ENCODE results near the gene CEACAM1. TPM values are rescaled to one million over a fixed set of nuclear protein-coding genes. Genes with fewer than 3 reads are reported as not detected.

CEACAM1 gene
- total and polyA plus RNA-seq, 2 of the 13 experiments (the other 11 are each of a cell fraction or from before 2014, with no cell fraction given): 13.5 to 332 TPM

DNA sequence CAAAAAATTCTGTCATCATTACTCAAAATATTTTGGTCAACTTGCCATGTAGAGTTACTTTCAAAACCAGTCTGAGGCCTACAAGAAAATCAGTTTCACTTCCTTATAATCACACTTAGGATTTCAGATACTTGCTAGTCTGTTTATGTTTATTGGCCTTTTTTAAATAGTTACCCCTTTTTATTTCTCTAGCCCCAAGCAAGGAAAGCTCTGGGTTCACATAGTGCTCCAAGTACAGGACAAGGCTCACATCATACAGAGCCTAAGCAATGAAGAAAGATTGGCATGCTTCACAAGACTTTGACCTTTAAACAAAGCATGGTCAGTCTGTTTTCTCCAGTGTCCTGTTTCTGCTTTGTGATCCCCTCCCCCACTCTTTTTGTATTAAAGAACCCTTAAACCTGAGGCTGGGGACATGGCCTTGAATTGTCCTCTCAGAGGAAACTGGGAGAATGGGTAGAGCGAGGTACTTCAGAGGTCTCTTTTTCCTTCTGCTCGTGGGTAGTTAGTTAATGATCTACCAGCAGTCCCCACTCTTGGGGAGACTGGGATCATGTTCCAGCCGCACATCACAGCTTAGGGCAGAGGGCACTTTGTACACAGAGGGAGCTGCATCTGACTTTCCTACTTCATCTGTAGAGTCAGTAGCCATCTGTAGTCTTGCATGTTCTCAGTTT is 30.7 kb downstream of the CEACAM1 start (continued):
- TF ChIP-seq, protein P1, sequence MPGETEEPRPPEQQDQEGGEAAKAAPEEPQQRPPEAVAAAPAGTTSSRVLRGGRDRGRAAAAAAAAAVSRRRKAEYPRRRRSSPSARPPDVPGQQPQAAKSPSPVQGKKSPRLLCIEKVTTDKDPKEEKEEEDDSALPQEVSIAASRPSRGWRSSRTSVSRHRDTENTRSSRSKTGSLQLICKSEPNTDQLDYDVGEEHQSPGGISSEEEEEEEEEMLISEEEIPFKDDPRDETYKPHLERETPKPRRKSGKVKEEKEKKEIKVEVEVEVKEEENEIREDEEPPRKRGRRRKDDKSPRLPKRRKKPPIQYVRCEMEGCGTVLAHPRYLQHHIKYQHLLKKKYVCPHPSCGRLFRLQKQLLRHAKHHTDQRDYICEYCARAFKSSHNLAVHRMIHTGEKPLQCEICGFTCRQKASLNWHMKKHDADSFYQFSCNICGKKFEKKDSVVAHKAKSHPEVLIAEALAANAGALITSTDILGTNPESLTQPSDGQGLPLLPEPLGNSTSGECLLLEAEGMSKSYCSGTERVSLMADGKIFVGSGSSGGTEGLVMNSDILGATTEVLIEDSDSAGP (CRISPR knock-in tag; IDR thresholded peaks at IDR 0.05; ENCODE audit: borderline replicate concordance): no peak
- TF ChIP-seq, protein P2, sequence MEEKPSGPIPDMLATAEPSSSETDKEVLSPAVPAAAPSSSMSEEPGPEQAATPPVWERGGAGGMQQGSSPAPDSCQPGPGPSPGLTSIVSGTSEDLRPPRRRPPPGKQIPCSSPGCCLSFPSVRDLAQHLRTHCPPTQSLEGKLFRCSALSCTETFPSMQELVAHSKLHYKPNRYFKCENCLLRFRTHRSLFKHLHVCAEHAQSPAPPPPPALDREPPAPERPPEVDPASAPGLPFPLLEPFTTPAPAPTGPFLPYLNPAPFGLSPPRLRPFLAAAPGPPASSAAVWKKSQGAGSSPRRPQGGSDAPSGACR (CRISPR knock-in tag; IDR thresholded peaks at IDR 0.05): no peak
- TF ChIP-seq HOXA9 (CRISPR knock-in tag; IDR thresholded peaks at IDR 0.05; ENCODE audit: borderline replicate concordance): no peak
- TF ChIP-seq, protein P3, sequence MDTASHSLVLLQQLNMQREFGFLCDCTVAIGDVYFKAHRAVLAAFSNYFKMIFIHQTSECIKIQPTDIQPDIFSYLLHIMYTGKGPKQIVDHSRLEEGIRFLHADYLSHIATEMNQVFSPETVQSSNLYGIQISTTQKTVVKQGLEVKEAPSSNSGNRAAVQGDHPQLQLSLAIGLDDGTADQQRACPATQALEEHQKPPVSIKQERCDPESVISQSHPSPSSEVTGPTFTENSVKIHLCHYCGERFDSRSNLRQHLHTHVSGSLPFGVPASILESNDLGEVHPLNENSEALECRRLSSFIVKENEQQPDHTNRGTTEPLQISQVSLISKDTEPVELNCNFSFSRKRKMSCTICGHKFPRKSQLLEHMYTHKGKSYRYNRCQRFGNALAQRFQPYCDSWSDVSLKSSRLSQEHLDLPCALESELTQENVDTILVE (CRISPR knock-in tag; IDR thresholded peaks at IDR 0.05): peak; percentile 64; the same call in 1 of the 2 replicates
- no peak for TF ChIP-seq ZKSCAN1 (IDR thresholded peaks at IDR 0.05; ENCODE audit: low read length)
- TF ChIP-seq, protein P4, sequence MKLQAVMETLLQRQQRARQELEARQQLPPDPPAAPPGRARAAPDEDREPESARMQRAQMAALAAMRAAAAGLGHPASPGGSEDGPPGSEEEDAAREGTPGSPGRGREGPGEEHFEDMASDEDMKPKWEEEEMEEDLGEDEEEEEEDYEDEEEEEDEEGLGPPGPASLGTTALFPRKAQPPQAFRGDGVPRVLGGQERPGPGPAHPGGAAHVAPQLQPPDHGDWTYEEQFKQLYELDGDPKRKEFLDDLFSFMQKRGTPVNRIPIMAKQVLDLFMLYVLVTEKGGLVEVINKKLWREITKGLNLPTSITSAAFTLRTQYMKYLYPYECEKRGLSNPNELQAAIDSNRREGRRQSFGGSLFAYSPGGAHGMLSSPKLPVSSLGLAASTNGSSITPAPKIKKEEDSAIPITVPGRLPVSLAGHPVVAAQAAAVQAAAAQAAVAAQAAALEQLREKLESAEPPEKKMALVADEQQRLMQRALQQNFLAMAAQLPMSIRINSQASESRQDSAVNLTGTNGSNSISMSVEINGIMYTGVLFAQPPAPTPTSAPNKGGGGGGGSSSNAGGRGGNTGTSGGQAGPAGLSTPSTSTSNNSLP (IDR thresholded peaks at IDR 0.05; ENCODE audit: low read depth, low read length): no peak; the same call in 1 of the 2 replicates
- TF ChIP-seq TCF7 (IDR thresholded peaks at IDR 0.05; ENCODE audit: low read depth): peak; percentile 76
- TF ChIP-seq ZNF253 (CRISPR knock-in tag; IDR thresholded peaks at IDR 0.05; ENCODE audit: borderline replicate concordance): no peak
- no peak for TF ChIP-seq TEAD2 (CRISPR knock-in tag; IDR thresholded peaks at IDR 0.05)
- 0 out of 2 replicates have a peak, but pooled peaks have one; percentile 33 for TF ChIP-seq NFKBIZ (CRISPR knock-in tag; IDR thresholded peaks at IDR 0.05)
- TF ChIP-seq, protein P5, sequence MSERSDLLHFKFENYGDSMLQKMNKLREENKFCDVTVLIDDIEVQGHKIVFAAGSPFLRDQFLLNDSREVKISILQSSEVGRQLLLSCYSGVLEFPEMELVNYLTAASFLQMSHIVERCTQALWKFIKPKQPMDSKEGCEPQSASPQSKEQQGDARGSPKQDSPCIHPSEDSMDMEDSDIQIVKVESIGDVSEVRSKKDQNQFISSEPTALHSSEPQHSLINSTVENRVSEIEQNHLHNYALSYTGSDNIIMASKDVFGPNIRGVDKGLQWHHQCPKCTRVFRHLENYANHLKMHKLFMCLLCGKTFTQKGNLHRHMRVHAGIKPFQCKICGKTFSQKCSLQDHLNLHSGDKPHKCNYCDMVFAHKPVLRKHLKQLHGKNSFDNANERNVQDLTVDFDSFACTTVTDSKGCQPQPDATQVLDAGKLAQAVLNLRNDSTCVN (CRISPR knock-in tag; IDR thresholded peaks at IDR 0.05; ENCODE audit: borderline replicate concordance): no peak
- TF ChIP-seq, protein P6, sequence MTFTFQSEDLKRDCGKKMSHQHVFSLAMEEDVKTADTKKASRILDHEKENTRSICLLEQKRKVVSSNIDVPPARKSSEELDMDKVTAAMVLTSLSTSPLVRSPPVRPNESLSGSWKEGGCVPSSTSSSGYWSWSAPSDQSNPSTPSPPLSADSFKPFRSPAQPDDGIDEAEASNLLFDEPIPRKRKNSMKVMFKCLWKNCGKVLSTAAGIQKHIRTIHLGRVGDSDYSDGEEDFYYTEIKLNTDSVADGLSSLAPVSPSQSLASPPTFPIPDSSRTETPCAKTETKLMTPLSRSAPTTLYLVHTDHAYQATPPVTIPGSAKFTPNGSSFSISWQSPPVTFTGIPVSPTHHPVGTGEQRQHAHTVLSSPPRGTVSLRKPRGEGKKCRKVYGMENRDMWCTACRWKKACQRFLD (CRISPR knock-in tag; IDR thresholded peaks at IDR 0.05; ENCODE audit: borderline replicate concordance): no peak
- TF ChIP-seq ZNF724P (CRISPR knock-in tag; IDR thresholded peaks at IDR 0.05; ENCODE audit: borderline replicate concordance): no peak
- TF ChIP-seq, protein P7, sequence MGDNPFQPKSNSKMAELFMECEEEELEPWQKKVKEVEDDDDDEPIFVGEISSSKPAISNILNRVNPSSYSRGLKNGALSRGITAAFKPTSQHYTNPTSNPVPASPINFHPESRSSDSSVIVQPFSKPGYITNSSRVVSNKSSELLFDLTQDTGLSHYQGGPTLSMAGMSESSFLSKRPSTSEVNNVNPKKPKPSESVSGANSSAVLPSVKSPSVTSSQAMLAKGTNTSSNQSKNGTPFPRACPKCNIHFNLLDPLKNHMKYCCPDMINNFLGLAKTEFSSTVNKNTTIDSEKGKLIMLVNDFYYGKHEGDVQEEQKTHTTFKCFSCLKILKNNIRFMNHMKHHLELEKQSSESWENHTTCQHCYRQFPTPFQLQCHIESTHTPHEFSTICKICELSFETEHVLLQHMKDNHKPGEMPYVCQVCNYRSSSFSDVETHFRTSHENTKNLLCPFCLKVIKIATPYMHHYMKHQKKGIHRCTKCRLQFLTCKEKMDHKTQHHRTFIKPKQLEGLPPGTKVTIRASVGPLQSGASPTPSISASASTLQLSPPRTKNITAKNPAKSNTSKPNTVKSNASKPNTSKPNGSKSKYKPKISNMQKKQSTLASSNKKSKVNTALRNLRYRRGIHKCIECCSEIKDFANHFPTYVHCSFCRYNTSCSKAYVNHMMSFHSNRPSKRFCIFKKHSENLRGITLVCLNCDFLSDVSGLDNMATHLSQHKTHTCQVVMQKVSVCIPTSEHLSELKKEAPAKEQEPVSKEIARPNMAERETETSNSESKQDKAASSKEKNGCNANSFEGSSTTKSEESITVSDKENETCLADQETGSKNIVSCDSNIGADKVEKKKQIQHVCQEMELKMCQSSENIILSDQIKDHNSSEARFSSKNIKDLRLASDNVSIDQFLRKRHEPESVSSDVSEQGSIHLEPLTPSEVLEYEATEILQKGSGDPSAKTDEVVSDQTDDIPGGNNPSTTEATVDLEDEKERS (CRISPR knock-in tag; IDR thresholded peaks at IDR 0.05): peak; percentile 78; the same call in 1 of the 2 replicates
- TF ChIP-seq MYNN (CRISPR knock-in tag; IDR thresholded peaks at IDR 0.05; ENCODE audit: low read depth): no peak
- TF ChIP-seq RARG (CRISPR knock-in tag; IDR thresholded peaks at IDR 0.05; ENCODE audit: low read depth): no peak
- TF ChIP-seq ZNF44 (CRISPR knock-in tag; IDR thresholded peaks at IDR 0.05): no peak
- TF ChIP-seq CHCHD3 (CRISPR knock-in tag; IDR thresholded peaks at IDR 0.05): no peak

Measured in HepG2 (cell line).